ENCODE measurements around the gene DUXA.

DNA sequence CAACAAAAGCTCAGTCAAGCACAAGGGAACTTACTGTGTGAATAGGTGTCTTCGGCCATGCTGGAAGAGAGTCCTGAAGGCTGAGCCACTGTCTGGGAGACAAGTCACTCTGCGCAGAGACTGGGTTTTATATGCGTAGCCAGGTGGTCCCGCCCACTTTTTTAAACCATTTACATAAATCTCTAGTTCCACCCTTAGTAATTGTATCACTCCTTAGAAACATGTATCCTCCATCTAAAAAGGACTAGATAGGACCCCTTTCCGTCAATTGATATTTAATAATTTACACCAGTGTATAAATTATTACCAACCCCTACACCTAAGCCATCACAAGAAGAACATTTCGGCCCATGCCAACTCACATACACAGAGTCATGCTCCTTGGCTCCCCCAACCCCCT lies at the start of gene DUXA:
- TF ChIP-seq, protein P1, sequence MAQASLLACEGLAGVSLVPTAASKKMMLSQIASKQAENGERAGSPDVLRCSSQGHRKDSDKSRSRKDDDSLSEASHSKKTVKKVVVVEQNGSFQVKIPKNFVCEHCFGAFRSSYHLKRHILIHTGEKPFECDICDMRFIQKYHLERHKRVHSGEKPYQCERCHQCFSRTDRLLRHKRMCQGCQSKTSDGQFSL (CRISPR knock-in tag; IDR thresholded peaks at IDR 0.05) = no peak
- TF ChIP-seq, protein P1 (tag; IDR thresholded peaks at IDR 0.05) = no peak
- TF ChIP-seq, protein P2, sequence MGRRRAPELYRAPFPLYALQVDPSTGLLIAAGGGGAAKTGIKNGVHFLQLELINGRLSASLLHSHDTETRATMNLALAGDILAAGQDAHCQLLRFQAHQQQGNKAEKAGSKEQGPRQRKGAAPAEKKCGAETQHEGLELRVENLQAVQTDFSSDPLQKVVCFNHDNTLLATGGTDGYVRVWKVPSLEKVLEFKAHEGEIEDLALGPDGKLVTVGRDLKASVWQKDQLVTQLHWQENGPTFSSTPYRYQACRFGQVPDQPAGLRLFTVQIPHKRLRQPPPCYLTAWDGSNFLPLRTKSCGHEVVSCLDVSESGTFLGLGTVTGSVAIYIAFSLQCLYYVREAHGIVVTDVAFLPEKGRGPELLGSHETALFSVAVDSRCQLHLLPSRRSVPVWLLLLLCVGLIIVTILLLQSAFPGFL (CRISPR knock-in tag; IDR thresholded peaks at IDR 0.05) = no peak
- no peak for TF ChIP-seq BRCA1 (IDR thresholded peaks at IDR 0.05)
- no peak for TF ChIP-seq BRCA1 (CRISPR knock-in tag; IDR thresholded peaks at IDR 0.05)
- no peak for TF ChIP-seq POLR2A (conservative IDR thresholded peaks at IDR 0.05)
- TF ChIP-seq, protein P3, sequence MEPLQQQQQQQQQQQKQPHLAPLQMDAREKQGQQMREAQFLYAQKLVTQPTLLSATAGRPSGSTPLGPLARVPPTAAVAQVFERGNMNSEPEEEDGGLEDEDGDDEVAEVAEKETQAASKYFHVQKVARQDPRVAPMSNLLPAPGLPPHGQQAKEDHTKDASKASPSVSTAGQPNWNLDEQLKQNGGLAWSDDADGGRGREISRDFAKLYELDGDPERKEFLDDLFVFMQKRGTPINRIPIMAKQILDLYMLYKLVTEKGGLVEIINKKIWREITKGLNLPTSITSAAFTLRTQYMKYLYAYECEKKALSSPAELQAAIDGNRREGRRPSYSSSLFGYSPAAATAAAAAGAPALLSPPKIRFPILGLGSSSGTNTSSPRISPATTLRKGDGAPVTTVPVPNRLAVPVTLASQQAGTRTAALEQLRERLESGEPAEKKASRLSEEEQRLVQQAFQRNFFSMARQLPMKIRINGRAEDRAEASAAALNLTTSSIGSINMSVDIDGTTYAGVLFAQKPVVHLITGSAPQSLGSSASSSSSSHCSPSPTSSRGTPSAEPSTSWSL (CRISPR knock-in tag; IDR thresholded peaks at IDR 0.05; ENCODE audit: borderline replicate concordance) = no peak
- TF ChIP-seq TRIM24 (IDR thresholded peaks at IDR 0.05) = no peak
- TF ChIP-seq POLR2AphosphoS5 (IDR thresholded peaks at IDR 0.05; ENCODE audit: control insufficient read depth, insufficient read depth, low read depth, low read length) = no peak
- no peak for TF ChIP-seq MAZ (CRISPR knock-in tag; conservative IDR thresholded peaks at IDR 0.05 in 1 of 2, IDR thresholded peaks at IDR 0.05 in 1 of 2)

Data from K562 (cell line).